H4 (cell line): ENCODE results near the gene GJA3. TPM values are rescaled to one million over a fixed set of nuclear protein-coding genes. Genes with fewer than 3 reads are reported as not detected.

ENCODE experiments used
- DNase-seq: peaks from one replicate; pipeline ENCODE4 v3.0.0-alpha.2; 2015; ENCODE audit warnings: low spot score
- total RNA-seq: library from RNA; depleted of rRNA; stranded (reverse); fragments of >200 nt; shearing (Covaris generic); gene quantifications from 2 replicates; pipeline ENCODE4 v1.2.3, GENCODE V29; 2014; rRNA removed

The GJA3 gene
- 0.10 and 0.25 TPM in 2 replicates for total RNA-seq

DNA sequence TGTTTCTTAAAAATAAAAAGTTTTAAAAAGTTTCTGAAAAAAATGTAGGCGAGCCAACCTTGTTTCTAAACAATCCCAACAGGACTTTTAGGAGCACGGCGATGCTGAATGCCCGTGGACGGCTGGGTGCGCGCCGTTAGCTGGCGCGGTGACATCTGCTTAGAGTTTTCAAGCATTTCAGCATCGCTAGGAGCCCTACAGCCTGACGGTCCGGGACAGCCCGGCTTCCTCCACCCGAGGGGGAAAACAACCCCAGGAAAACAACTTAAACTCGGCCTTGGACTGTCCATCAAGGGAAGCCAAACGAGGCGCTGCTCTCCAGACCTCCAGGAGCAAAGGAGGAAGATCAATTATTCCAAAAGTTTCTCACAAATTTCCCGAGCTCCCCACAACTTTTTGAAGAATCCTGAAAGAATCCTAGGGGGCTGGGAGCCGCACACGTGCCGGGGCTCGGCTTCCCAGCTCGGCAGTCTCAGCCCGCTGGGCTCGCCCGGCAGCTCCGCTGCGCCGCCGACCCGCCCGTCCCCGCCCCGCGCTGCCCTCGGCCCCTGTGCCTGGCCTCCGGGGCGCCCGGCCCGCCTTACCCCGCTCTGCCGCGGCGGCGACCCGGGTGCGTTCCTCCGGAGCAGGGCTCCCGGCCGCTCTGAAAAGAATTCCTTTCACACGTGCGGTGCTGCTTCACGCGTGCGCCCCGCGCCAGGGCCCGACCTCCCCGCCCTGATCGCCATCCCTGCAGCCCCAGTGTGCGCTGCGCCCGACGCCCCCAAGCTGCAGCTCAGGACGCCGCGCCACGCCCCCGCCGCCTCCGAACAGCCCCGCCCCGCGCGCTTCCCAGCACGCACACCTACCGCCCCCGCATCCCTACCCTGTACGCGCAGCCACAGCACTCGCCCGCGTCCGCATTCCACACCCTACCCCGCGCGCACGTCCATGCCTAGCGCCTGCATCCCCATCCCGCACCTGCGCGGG is at the start of gene GJA3:
Gene GJA3, minus strand, starts transcription at position 747 of the 969 bp plus-strand sequence. CDS start 17,764 bp downstream, outside the sequence.
- no peak for DNase-seq

DNA sequence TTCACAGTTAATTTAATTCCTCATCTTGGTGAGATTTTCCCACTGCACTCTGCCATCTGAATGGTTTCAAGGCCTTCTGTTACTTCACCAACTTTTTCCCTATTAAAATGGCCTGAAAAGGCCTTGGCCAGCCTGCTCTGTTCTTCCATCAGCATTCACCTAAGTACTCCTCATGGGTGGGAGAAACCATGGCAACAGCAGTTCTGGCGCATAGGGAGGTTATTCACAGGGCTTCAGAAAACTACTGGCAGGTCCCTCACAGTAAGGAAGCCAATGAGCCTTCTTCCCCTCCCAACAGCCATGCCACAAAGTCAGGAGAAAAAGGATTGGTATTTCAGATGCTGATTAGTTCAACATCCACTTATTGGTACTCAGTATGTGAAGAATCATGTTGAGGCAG is 49.1 kb upstream of the GJA3 start:
- DNase-seq, result no peak

DNA sequence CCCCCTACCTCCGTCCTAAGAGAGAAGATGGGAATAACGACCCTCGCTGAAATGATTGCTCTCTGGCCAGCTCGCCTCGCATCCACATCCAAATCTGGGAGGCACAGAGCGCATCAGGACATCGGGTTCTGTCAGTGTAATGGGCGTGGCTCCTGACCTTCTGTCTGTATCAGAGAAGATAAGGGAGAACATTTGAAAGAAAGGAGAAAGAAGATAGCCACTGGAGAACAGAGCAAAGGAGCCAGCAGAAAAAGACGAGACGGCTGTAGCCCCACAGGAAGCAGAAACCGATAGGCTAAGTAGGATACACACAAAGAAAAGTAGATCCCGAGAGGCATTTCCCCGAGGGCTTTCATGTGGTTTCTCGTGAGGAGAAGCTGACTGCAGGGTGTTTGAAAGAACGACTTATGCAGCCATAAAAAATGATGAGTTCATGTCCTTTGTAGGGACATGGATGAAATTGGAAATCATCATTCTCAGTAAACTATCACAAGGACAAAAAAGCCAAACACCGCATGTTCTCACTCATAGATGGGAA is 45.9 kb upstream of the GJA3 start:
- no peak for DNase-seq

DNA sequence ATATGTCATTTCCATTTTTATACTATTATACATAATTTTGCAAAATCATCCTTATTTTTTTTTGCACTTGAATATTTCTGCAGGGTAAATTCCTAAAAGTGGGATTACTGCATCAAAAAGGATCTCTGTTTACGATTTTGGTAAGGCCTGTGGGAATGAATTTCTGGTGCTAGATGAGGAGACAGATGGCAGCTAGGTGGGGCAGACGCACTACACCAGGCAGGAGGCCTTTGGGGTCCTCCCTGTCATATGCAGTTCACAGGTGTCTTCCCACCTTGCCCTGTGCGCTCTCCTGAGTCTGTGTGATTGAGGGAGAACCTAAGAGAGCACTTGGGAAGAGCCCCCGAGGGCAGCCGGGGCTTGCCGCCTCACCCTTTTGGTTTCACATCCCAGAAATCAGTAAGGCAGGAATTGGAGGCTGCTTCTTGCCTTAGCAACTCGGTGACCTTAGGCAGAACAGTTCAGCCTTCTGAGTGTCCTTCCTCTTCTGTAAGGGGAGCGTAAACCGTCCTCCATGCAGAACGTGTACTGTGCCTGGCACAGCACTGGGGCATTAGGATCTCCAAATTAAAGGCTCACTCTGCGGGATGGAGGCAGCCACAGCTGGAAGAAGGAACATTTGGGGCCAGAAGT is 45.3 kb upstream of the GJA3 start:
- DNase-seq, result no peak

DNA sequence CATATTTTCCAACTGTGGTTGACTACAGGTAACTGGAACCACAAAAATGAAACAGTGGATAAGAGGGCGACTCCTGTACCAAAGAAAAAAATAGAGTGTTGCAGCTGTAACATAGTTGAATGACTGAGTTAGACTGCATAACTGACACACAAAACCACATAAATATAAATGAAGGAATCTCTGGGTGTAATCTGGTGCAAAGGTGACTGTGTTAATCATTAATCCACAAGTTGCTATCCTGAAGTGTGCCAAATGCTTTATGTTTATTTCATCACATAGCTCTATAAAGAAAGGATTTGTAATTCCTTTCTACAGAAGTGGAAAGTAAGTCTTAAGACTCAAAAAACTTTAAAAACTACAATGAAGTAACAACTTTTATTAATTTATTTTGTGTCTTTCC is 37.9 kb upstream of the GJA3 start:
- DNase-seq, result no peak

DNA sequence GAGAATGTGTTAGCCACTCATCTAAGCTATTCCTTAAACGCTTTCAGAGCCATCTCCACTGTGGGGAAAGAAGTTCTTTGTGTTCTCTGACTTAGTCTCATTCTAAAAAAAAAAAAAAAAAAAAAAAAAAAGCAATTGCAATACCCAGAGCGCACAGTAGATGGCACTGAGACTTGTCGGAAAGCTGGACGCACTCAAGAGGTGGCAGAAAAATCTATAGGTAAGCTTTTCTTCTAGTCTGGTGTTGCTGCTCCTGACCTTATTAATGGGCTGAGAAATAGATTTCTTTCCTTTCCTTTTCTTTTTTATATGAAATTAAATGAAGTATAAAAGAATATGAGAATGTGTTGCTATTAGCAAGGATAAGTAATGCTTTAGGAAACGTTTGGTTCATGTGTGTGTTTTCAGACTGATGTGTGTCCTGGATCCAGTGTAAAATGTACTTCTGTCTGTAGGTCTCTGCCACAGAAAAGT is 36.5 kb upstream of the GJA3 start:
- peak; percentile 31 for DNase-seq

DNA sequence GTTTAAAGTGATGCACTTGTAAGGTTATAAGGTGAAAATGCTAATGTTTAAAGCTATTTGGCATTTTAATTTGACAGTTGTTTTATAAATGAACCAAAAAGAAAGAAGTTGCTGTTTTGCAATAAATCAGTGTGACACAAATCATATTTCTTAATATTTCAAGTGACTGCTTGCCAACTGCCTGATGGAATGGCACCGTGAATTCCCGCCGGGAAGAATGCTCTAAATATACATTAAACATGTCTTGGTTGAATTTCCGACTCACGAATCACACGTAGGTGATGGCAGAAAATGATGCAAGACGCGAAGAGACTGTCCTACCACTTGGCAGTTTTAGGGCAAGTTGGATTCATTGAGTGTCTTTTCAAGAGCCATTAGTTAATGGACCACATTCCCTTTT is 34.9 kb upstream of the GJA3 start:
- no peak for DNase-seq

DNA sequence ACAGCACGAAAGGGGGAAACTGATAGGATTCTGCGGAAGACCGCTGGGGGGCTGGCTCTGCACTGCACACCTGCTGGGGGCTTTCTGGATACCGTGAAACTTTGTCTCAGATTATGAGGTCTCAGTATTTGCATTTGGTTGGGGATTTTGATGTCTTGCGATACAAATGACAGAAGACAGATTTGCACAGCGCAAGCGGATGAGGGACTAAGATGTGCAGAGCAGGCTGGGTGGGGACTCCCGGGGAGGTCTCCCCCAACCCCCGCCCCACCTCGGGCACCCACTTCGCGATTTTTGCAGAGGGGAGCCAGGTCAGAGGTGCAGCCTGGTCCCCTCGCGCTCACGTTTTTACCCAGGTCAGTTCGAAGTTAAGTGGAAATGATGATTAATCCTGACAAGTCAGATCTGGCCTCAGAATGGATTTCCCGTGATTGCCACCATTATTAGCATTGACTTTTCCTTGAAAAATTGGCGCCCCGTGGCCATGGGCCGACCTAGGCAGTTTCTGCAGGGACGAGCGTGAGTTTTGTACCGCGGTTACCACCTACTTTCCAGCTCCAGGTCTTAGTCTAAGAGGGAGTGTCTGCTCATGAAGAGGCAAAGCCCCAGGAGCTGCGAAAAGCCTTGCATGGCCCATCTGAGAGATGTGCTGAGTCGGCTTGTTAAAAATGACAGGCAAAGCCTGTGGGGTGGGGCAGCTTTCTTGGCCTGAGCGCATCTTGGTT is 33.2 kb upstream of the GJA3 start:
- no peak for DNase-seq

DNA sequence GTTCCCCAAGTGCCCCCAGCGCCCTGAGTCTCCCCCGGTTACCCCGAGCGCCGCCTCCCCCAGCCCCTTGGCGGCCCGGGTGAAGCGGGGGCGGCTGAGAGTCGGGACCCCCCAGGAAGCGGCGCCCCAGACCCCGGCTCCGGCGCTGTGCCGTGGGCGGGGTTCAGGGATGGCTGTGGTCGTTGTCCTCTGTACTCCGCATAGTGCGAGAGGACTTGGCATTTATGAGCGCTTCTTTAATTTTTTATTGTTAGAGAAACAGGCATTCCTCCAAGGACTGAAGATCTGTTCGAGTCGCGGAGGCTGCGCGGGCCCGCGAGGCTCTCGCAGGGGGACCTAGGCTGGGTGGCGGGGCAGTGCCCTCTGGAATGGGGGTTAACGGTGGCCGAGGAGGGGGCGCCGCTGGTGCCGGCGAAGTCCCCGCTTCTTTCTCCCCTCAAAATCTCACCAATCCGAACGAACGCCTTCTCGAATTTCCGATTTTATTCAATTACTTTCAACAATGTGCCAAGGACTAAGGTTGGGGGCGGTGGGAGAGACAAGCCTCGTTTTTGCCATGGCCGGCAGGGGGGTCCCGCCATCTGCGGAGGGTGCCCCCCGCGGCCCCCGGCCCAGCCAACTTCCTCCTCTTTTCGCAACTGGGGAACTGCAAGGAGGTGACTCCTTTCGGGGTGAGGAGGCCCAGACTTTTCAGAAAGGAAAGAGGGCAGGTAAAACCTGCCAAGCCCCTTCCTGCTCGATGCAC is 32.5 kb upstream of the GJA3 start:
- no peak for DNase-seq

DNA sequence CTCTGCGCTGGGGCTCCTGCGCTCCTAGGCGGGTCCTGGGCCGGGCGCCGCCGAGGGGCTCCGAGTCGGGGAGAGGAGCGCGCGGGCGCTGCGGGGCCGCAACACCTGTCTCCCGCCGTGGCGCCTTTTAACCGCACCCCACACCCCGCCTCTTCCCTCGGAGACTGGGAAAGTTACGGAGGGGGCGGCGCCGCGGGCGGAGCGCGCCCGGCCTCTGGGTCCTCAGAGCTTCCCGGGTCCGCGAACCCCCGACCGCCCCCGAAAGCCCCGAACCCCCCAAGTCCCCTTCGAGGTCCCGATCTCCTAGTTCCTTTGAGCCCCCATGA is 31.9 kb upstream of the GJA3 start, which contains the start of gene GJB2:
Gene GJB2, minus strand, starts transcription at position 103 of the 326 bp plus-strand sequence. CDS start 3,357 bp downstream, outside the sequence.
- no peak for DNase-seq

DNA sequence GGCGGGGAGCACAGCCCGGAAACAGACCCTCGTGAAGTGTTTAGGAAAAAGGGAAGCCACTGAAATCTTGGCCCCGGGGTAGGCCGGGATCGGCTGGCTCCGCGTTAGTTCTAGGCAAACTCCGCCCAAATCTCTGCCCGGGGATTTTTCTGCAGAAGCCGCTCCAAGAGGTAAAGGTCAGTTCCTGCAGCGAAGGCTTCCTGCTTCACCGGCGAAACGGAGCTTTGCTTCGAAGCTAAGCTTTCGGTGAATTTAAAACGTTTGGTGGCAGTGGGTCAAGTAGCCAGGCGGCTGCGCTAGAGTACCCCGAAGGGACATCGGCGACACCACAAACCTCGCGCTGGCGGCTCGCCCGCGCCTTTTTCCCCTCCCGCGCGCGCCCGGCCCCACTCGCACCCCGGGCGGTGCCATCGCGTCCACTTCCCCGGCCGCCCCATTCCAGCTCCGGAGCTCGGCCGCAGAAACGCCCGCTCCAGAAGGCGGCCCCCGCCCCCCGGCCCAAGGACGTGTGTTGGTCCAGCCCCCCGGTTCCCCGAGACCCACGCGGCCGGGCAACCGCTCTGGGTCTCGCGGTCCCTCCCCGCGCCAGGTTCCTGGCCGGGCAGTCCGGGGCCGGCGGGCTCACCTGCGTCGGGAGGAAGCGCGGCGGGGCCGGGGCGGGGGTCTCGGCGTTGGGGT is 31.4 kb upstream of the GJA3 start:
- no peak for DNase-seq

DNA sequence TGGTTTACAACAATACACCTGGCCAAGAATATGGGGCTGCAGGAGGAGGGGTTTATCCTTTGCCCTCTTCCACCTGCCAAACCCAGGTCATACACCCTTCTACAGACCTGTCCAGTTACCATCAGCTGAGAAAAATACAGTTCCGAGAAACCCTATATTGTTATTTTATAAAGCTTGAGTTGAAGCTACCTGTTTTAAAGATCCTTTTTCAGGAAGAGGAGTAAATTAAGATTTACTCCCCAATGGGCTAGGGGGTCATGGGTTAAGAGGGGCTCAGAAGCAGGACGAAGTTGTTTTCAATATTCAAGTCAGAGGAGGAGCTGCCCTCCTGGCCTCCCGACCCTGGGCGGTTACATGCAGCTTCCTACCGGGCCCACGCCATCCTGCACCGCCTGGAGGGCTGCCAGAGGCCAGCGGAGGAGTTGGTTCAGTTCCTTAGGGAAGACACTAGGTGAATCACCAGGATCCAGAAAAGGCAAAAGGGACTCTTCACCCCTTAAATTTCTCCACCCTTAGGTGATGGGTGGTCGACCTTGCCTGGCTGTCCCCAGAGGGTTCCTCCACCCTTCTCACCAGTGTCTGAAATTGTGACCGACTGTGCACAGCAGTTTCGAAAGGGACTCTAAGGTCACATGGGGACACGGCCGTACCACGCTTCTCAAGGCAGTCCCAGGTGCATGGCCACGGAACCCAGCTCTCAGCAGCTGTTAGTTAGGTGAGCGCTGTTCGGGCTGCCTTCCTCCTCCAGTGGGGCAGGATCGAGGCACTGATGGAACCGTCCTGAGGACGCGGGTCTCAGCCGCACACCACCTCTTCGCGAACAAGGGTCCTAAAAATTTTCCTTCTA is 30.7 kb upstream of the GJA3 start:
- no peak for DNase-seq

DNA sequence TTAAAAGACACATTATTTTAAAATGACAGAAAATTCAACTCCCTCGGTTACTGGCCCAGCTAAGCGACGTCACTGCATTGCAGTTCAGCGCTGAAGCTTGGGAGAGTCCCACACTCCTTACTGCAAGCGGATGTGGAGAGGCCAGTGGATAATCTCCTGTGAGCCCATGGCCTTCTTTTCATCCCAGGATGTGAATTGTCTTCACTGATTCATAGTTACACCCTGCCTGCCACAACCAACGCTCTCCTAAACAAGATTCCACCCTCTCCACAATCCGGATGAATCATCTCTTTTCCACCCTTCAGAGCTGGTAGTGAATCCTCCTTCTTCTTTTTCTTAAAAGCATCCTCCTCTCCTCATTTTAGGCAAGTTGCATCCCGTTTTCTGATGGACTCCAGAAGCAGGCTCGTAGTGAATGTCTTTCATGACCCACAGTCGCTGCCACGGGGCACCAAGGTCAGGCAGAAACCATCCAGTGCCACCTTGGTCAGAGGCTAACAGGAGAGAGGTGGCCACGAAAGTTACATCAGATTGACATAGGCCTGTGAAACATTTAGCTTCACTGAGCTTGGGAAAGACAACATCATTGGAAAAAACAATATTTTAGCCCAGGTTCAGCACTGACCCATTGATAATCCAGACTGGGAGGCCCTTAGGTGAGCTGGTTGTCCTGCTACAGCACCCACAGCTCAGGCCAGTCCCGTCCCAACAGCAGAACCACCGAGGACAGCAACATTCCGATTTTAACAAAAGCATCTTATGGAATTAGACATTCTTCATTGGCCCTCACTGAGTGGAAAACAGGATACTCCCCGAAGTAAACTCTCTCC is 29.8 kb upstream of the GJA3 start:
- peak; percentile 53 for DNase-seq

DNA sequence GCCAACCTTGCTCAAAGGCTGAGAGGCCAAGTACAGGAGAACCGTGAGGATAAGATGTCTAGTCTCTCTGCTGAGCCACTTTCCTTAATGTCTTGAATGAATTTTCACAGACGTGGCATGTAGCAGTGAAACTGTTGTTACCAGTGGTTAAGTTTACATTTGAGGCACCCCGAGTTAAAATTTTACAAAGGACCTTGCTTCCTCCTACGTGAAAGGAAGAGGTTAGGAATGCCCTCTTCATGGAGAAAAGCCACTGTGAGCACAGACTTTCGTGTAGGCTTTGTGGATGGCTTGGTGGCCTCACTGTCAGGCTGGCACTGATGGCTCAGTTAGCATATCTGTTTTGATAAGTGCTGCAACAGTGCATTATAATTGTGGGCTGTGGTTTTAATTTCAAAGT is 29.2 kb upstream of the GJA3 start:
- no peak for DNase-seq

DNA sequence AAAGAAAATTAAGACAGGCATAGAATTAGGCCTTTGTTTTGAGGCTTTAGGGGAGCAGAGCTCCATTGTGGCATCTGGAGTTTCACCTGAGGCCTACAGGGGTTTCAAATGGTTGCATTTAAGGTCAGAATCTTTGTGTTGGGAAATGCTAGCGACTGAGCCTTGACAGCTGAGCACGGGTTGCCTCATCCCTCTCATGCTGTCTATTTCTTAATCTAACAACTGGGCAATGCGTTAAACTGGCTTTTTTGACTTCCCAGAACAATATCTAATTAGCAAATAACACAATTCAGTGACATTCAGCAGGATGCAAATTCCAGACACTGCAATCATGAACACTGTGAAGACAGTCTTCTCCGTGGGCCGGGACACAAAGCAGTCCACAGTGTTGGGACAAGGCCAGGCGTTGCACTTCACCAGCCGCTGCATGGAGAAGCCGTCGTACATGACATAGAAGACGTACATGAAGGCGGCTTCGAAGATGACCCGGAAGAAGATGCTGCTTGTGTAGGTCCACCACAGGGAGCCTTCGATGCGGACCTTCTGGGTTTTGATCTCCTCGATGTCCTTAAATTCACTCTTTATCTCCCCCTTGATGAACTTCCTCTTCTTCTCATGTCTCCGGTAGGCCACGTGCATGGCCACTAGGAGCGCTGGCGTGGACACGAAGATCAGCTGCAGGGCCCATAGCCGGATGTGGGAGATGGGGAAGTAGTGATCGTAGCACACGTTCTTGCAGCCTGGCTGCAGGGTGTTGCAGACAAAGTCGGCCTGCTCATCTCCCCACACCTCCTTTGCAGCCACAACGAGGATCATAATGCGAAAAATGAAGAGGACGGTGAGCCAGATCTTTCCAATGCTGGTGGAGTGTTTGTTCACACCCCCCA is 28.1 kb upstream of the GJA3 start:
- DNase-seq, result no peak

DNA sequence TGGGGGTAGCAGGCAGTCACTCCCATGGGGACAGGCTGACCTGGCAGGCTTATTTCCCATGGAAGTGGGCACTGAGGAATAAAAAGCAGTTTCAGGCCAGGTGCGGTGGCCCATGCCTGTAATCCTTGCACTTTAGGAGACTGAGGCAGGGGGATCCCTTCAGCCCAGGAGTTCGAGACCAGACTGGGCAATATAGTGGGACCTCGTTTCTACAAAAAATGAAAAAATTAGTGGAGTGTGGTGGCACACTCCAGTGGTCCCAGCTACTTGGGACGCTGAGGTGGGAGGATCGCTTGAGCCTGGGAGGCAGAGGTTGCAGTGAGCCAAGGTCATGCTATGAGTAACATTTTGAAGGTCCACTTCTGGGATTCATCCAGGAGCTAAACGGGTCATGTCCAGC is 25.9 kb upstream of the GJA3 start:
- DNase-seq, result no peak

DNA sequence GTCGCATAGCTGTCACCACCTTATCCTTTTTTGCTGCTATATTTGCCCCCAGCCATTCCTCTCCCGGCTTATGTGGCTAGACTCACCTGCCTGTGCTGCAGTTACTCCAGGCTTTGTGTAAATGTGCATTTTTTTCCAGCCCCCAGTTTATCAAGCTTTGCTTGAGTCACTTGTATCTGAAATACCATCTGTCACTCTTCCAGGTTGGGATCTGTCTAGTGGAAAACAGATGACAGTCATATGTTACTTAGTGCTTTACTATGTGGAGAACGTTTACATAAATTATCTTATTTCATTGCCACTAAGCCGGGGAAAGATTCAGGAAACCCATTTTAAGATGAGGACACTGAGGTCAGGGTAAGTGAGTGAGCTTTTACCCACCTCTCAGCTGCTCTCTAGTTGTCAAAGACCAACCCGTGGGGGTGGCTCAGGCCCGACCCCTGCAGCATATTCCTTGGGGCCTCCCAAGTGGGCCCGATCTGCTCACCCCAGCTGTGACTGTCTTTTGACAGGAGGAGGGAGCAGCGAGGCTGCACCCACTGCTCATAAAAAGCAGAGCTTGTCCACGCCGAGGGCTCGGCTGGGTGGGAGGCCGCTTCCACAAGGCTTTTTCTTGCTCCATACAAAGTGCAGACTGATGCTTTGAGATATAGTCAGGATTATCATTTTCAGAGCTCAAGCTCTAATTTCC is 24.7 kb upstream of the GJA3 start:
- DNase-seq, result no peak
